GM18499 (cell line): ENCODE measurements around the gene WWOX.

ENCODE experiments used
- ATAC-seq: cut with Tn5 transposase; IDR thresholded peaks from one replicate; pipeline ENCODE4 v1.9.1; 2021; ENCODE audit warnings: moderate number of reproducible peaks; ENCODE audit not compliant: insufficient read depth, unreplicated experiment

Gene WWOX

DNA sequence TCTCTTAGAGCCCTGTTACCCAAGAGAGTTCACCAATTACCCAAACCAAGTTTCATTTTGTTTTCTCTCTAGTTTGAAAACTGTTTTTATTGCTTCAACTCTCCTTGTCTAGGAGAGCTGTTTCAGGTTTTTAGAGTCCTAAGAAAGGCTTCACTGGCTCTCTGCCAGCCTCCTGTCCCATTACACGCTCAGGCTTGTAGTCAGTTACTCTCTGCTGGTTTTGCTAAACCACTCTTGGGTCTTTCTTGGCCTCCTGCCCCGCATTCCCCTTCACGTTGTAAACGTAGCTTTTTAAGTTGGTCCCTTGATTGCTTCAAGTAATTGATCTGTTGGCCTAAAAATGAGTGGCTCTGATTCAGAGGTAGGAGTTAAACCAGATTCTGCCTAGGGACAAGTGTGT is 972.0 kb downstream of the WWOX start:
- no peak for ATAC-seq

DNA sequence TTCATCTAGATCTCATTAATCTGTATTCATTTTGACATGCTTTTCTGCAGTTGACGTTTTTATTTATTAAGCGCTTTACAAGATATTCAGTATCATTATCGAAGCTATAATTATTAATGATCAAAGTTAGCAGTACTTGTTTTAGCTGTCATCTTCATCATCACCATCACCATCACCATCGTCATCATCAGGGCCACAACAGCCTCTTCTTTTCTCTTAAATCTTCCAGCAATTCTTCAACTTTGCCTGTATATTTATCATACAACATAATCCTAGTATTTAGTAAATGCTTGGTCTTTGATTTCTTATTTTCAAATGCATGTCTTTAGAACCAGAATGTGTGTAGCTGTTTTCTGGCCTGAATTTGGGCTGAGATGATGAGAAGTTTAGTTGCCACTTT is 973.1 kb downstream of the WWOX start:
- no peak for ATAC-seq

DNA sequence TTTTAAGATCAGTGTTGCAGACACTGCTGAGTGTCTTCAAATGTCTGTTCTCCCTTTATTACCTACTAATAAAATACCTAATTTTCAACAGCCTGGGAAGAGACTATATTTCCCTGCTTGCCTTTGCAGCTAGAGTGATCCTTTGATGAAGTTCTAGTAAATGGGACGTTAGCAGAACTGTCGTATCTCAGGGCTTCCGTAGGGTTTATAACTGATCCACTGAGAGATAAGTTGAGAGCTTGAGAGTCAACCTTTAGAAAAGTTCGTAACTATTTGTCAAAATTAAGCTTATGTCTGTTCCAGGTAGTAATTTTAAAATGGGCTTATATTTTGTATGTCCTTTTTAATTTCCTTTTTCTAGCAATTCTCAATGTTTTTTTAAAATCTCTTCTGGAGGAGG is 974.1 kb downstream of the WWOX start:
- ATAC-seq = no peak

DNA sequence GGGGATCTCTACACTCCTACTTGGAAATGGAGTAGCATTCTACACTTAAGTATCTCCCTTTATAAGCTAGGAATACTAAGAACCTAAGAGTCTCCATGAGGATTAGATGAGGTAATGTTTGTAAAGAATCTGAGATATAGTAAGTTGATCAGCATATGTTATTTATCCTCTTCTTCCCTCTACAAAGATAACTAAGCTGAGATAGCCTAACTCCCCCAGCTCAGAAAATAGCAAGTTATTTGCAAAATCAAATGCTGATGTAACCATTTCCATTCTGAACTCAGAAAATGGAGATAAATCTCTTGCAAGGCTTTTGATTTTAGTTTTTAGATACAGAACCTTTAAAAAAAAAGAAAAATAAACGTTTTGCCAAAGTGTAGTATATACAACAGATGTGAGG is 975.1 kb downstream of the WWOX start:
- no peak for ATAC-seq

DNA sequence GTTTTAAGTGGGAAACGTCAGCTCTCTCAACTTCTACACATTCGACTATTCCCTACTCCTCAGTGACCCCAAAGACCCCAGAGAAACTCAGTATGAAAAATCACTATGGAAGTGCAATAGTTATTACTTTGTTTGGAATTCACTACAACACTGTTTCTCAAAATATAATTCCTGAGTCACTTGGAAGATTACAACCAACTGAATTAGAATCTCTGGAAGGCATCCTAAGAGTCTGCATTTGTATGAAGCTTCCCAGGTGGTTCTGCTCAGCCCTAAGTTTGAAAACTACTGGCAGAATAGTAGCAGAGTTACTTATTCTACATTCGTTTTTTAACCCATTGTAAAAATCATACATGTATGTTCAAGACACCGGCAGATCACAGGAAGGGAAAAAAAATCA is 975.5 kb downstream of the WWOX start:
- ATAC-seq = no peak

DNA sequence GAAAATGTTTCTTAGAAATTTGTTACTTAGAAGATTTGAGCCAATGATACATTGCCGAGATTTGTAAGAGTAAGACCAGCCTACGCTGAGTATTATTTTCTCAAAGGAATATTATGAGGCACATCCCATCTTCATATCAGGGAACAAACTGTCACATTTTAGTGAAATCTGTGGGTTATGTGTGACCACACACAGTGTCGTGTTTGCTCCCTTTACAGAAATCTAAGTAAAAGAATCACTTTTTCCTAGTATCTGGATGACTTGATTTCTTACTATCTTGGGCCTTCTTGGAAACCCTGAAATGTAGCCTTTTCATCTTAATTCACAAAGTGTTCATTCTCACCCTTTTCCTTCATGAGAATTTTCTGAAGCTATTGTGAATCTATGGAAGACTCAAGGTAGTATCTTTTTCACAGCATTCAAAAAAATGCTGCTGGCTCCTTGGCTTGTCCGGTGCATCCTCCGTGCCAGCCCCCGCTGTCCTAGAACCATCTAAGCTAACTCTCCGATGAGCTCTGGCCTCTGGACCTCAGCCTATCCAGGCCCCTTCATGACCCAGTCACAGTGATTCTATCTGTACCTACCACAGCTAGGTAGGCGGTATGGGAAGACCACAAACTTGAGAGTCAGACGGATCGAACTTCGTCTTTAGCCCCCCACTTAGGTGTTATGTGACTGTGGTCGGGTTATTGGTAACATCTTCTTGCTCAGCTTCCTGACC is 976.8 kb downstream of the WWOX start:
- ATAC-seq = no peak

DNA sequence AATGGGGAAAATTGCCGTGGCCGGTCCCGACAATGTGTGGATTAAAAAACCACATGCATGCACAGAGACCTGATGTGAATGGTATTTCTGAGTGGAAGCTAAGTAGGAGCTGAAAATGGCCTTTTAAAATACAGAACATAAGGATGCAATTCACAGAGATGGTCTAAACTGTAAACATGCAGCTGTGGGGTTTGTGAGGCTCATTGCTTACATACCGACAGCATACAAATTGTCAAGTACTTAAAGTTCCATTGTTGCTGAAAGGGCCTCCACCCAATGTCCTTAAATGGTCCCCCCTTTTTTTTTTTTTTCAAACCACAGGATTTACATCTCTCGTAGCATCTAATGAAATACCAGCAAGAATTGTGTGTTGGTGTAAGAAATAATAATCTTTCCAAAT is 977.9 kb downstream of the WWOX start:
- ATAC-seq = no peak

DNA sequence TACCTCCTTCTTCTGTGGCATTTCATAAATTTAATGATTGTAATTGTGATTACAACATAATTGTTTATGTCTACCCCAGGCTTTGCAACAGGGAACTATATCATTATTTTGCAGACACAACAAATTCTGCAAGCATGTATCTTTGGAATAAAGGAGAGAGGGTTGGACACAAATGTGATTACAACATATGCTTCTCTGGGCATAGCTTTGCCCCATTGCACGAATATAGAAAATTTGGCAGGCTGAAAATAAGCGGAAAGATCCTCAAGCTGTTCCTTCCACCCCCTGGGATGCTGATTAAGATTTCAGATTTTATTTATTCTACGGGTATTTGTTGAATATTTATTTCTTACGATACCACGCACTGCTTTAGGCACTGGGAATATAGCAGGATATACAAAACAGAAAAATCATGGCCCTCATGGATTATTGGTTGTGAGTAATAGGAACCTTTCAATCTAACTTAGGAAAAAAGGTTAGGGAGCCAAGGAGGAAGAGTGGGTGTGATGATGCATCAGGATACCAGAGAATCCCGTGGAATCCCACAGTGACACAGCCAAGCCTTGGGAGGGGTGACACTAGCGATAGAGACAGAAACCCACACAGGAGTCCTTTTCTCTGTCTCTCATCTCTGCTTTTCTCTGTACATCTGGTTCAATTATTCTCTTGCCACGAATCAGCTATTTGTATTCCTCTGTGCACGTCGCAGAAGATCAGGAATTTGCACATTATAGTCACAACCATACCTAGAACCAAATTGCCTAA is 980.4 kb downstream of the WWOX start:
- ATAC-seq = no peak

DNA sequence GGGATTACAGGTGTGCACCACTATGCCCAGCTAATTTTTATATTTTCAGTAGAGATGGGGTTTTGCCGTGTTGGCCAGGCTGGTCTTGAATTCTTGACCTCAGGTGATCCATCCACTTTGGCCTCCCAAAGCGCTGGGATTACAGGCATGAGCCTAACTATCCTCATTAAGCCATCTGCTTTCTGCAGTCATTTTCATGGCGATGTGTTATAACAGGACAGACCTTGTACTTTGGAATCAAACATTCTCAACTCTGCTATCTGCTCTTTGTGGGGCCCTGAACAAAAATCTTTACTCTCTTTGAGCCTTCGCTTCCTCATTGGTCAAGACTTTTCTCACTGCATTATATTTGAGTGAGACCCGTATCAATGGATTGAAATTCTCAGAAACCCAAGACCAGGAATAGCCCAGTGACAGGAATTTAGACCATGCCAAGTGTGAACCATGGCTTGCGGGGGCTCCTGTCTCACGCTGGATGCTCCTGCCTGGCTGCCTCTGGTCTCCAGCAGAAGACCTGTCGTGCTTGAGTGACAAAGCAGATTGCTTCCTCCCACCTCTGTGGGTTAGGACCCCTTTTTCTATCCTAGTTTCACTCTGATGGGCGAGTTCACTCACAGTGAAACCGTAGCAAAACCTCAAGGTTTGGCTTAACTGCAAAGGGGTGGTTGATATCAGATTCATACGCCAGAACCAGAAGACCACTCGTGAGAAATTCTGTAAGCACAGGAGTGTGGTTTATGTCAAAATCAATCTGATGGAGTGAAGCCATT is 982.0 kb downstream of the WWOX start:
- ATAC-seq = no peak

DNA sequence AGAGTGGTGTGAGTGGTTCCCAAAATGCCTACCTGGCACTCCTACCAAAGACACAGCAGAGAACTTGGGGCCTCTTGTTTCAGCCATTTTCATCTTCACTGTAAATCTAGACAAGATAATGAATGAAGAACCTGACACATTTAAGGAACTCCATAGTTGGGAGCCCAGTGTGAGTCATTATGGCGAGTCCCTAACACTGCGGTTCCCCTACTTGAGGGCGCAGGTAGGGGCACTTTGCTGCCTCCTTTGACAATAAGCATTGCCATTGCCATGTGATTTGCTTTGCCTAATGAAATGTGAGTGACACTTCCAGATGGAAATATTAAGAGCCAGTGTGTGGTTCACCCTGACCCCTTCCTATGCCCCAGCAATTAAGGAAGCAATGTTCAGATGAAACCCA is 983.5 kb downstream of the WWOX start:
- no peak for ATAC-seq

DNA sequence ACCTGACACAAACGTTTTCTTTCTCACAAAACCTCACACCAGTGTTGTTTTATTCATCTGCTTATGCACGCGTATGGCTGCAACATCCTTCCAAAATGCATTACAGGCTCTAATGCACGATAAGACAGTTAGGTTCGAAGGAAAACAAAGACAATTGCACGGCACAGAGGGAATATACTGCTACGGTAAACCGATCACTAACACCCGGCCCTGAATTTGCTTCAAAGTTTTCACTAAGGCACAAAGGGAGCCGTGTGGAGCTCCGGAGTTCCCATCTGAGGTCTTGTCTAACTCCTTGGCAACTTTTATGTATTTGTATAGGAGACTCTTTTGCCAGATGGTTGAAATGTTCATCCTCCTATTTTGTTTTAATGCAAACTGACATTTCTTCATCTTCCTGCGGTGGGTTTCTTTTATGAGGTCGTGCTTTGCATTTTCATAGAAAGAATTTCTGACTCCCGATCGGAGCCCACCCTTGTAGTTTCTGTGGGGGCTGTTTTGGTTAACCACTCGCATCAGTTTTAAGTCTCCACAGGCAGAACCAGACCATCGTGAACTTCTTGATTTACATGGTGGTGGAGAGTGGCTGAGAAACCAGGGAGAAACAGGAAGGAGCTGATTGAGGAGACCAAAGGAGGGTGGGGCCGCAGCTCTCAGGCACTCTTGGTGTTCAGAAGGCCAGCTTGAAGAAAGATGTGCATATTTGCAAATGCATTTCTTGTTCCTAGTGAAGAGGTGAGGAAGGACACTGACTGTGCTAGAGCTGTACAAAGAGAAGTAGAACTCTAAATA is 984.2 kb downstream of the WWOX start:
- ATAC-seq = no peak

DNA sequence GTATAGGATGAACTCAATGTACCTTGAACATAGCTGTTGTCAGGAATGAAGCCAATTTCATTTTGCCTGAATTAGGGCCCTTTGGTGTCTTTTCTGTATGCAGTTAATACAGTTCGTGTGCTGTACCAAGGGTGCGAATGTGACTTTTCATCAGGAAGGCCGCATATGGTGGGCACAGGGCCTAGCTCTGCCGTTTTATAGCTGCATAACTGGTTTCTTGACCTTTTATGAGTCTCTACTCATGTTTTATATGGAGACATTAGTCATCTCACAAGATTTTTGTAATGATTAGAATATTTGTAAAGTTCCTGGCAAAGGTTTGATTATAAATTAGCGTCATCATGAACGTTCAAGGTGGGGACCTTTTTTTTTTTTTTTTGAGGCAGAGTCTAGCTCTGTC is 989.5 kb downstream of the WWOX start:
- ATAC-seq = no peak

DNA sequence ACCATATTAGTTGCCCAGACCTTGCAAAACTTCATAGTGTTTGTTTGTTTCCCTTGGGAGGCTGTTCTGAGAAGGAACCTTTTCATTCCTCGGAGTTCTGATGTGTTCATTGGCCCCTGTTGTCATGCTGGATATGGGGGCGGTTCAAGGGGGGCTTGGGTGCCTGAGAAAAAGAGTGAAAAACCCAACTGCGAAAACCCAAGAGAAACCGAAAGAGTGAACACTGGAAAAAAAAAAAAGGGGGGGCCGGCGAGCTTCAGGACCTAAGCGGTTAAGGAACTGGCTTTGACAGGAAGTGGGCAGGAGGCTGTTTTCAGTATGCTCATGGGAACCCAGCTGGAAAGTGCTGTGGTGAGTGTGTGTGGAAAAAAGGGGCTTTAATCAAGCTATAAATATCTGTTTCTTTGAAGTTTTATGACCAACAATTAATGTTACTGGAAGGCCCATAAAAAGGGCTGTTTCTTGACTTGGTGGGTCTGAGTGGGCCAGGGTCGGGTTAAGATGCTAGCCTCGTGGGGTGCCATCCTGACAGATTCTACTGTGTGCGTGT is 990.4 kb downstream of the WWOX start:
- no peak for ATAC-seq

DNA sequence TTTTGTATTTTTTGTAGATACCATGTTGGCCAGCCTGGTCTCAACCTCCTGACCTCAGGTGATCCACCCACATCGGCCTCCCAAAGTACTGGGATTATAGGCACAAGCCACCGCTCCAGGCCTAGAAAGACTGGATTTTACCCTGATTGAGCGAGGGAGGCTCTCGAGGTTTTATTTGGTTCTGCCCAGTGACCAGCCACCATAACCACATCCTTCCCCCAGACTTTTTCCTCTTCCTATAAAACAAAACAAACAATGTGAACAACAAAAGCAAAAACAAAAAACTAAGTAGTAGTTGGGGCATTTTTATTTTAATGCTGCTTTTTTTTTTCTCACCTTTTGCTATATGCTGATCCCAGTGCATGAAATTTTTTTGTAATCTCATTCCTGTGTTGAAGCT is 991.5 kb downstream of the WWOX start:
- ATAC-seq = no peak

DNA sequence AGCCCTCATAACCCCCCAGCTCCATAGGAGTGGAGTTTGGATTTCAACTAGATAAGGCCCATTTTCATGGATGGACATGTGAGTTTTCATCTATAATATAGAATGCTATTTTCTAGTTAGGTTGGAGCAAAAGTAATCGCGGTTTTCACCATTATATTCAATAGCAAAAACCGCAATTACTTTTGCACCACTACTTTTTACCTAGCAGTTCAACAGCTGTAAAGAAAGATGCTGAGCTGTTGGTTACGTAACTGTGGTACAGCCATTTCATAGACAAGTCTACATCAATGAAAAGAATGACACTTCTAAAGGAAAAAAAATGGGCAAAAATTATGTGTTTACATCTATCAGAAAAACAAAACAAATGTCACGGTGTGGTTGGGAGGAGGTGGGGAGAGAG is 993.4 kb downstream of the WWOX start:
- no peak for ATAC-seq

DNA sequence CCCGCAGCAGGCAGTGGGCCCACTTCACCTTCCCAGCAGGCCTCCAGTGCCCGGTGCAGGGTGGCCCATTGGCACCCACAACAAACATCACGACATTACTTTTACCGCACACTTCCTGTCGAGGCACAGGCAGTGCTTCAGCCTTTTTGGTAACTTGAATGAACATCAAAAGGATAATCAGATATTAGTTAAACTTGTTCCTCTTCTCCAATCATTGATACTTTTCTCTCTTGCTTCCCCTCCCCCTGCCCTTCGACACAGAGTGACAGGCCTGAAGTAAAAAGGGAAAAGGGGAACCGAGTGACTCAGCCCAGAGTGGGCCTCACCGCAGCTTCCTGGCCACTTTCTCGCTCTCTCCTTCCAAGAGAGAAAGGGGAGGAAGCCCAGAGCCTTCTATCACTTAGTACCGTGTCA is 994.1 kb downstream of the WWOX start:
- ATAC-seq = no peak

DNA sequence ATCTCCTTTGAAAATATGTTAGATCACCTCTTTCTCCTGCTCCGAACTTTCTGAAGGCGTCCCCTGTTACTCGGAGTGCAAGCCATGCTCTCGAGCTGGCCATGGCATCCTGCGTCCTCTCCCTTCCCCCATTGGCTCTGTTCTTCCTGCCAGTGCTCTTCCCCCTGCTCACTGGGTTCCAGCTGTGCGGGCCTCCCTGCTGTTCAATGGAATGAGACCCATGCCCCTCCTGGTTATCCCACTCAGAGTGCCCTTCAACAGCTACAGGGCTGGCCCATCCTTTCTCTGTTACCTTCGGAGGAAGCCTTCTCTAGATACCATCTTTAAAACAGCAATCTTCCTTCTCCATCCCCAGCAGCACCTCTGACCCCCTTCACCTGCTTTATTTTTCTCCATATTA is 996.8 kb downstream of the WWOX start:
- no peak for ATAC-seq

DNA sequence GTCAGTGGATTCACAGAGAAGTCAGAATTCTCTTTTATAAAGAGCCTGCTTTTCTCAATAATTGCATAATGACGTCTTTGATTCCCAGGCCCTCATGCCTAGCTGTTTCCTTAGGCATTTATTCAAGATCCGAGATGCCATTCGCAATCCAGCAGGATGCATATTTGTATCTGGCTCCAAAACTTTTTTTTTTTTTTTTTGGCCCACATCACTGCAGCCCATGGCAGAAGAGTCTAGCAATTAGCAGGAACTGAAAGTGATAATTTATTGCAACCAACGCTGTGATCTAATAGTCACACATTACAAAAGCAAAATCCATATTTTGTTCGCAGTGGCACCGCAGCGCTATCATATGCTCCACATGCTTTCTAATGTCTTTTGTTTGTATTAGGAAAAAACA is 997.7 kb downstream of the WWOX start:
- ATAC-seq = no peak

DNA sequence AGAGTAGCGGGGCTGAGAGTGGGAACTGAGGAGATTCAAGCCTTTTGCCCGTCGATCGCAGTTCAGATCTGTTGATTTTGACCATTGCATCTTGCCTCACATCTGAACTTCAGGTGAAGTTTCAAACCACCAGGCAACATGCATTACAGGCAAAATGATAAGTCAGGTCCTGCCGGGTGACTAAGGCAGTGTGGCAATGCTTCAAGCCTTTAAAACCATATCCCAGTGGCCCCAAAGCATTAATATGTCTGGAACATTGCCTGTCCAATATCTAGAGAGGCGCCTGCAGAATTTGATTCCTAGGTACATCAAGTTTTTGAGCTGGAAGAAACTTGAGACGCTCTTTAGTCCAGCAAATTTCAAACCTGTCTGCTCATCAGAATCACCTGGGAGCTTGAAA is 998.3 kb downstream of the WWOX start:
- ATAC-seq = no peak

DNA sequence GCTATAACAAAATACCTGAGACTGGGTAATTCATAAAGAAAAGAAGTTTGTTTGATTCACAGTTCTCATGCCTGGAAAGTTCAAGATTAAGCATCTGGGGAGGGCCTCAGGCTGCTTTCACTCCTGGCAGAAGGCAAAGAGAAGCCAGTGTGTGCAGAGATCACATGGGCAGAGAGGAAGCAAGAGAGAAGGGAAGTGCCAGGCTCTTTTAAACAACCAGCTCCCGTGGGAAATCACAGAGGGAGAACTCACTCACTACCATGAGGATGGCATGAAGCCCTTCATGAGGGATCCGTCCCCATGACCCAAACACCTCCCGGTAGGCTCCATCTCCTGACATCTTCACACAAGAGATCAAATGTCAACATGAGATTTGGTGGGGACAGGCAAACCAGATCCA is 999.5 kb downstream of the WWOX start:
- no peak for ATAC-seq
